ENCODE measurements around the gene MAP3K1. TPM values are rescaled to one million over a fixed set of nuclear protein-coding genes. Genes with fewer than 3 reads are reported as not detected.

MAP3K1 gene
- total RNA-seq, 1 experiment from 2014 or later = 6.8 TPM

GRCh38 chr5:56838409-56839039 is 23.2 kb downstream of the MAP3K1 start:
- peak; percentile 85 for DNase-seq (ENCODE audit: low spot score)
- in situ Hi-C loops (cut with HindIII; ENCODE audit: low sequenced_read_pairs) = no loop called here

DNA sequence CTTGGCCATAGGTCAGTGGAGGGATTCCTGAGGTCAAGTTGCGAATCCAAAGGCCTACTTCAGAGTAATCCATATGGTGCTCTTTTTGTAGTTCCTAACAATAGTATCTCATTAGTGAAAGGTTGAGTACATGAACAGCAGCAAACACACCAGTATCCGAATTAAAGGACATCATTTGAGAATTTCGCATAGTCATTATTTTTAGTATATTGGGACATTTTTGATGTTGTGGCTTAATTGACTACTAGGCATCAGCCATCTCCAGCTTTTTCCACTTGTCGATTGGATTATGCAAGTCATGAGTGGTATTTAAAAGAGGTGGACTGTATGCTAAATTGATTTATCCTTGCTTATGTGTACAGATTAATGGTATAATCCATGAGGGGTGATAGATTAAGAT is 23.7 kb downstream of the MAP3K1 start:
- no peak for DNase-seq (ENCODE audit: low spot score)
- in situ Hi-C loops (cut with HindIII; ENCODE audit: low sequenced_read_pairs) = no loop called here

DNA sequence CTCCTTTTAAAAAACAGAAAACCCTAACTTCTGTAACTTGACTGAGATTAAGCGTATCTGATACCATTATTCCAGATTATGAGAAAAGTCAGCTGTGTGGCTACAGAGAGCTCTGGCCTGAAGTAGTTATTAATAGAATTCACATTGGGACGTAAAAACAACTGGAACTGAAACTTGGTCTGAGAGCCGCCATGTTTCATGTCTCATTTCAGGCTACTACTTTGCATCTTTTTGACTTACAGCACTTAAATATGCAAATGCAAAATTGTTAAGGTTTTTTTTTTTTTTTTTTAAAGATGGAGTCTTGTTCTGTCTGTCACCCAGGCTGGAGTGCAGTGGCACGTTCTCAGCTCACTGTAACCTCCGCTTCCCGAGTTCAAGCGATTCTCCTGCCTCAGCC is 25.2 kb downstream of the MAP3K1 start:
- in situ Hi-C loops (cut with HindIII; ENCODE audit: low sequenced_read_pairs) = no loop called here
- no peak for DNase-seq (ENCODE audit: low spot score)

DNA sequence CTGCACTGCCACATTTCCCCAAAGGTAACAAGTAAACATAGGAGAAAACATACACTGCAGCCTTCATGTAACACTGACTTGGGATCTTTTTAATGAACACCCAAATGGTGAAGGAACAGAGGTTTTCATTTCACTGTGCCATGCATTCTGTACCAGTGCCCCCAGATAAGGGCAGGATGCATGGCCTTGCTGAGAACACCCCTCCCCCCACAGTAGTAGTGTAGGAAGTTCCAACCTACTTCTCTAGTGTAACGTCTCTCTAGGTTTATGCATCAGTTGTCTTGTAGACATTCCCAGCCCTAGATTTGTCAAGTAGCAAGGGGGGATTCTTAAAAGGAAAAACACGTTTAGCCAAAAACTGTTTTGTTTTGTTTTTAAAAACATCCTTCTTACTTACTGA is 29.9 kb downstream of the MAP3K1 start:
- in situ Hi-C loops (cut with HindIII; ENCODE audit: low sequenced_read_pairs) = no loop called here

DNA sequence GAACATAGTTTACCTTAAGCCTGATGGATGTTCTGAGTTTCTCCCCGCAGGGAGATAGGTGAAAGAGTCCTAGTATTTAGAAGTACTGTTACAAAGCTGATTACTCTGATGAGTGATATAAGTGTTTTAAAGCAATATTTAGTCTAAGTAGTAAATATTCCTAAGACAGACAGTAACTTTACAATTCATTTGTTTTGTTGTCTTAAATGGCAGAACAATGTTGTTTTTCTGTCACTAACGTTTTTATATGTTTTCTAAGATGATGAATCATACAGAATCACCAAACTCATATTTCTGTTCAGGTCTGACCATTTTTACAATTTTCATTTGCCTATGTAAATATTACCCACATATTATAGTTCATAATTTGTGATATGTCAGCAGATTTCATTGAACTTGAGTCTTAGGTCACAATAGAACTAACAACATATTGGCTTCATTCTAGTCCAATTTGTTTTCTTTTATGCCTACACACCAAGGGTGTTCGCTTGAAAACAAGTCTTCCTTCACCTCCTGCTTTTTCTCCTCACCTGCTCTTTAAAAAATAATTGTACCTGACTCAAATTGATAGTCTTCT is 30.6 kb downstream of the MAP3K1 start:
- in situ Hi-C loops (cut with HindIII; ENCODE audit: low sequenced_read_pairs) = no loop called here
- DNase-seq (ENCODE audit: low spot score) = no peak

More for the DNA sequence above, 29.9 kb downstream of the MAP3K1 start:
- no peak for DNase-seq (ENCODE audit: low spot score)

DNA sequence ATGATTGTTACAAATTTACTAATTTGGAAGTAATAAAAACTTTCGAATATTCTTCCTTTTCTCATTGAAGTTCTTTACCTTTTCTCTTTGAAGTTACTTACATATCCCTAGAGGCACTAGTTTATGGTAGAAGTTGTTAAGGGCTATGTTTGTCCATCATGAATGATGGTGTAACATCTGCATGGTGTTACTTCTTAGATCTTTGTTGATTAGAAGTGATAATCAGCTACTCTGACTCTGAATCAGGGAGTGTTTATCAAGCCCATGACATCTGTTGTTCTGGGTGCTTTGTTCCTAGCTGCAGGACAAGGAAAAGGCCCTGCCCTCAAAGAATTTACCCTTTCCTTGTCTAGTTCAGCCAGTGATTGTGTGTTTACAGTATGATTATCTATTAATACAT is 32.9 kb downstream of the MAP3K1 start:
- DNase-seq (ENCODE audit: low spot score) = no peak
- in situ Hi-C loops (cut with HindIII; ENCODE audit: low sequenced_read_pairs) = no loop called here

GRCh38 chr5:56849671-56850070 is 34.3 kb downstream of the MAP3K1 start:
- in situ Hi-C loops (cut with HindIII; ENCODE audit: low sequenced_read_pairs) = no loop called here
- no peak for DNase-seq (ENCODE audit: low spot score)

- in situ Hi-C loops (cut with HindIII; ENCODE audit: low sequenced_read_pairs) = no loop called here
- no peak for DNase-seq (ENCODE audit: low spot score)
These were observed 35.1 kb downstream of the MAP3K1 start for GRCh38 chr5:56850423-56850822.

DNA sequence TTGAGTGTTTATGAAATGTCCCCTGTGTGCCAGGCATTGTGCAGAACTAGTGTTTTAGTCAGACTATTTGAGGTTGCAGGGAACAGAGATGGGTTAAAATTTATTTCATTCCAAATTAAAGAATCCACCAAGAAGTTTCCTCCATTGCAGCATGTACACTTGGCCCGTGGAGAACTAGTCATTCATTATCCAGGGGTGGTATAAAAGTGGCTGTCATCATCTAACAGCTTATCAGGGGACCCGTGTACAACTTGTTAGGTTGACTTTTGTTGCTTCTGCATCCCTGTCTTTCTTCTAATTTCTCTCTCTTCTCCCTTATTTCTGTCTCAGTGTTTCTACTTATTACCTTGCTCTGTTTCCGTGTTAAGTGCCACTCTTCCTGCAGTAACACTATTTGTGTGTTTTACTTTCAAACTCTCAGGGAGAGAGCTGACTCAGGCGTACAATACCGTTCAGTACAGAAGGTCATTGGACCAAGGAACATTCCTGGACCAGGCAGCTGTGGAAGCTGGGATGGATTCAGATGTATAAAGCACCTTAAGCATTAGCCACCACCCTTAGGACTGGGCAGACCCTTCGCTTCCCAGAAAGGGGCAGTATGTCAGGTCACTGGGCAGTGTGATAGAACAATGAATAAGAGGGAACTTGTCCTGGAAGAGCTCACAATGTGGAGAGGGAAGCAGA is 36.1 kb downstream of the MAP3K1 start:
- no peak for DNase-seq (ENCODE audit: low spot score)
- in situ Hi-C loops (cut with HindIII; ENCODE audit: low sequenced_read_pairs) = no loop called here

DNA sequence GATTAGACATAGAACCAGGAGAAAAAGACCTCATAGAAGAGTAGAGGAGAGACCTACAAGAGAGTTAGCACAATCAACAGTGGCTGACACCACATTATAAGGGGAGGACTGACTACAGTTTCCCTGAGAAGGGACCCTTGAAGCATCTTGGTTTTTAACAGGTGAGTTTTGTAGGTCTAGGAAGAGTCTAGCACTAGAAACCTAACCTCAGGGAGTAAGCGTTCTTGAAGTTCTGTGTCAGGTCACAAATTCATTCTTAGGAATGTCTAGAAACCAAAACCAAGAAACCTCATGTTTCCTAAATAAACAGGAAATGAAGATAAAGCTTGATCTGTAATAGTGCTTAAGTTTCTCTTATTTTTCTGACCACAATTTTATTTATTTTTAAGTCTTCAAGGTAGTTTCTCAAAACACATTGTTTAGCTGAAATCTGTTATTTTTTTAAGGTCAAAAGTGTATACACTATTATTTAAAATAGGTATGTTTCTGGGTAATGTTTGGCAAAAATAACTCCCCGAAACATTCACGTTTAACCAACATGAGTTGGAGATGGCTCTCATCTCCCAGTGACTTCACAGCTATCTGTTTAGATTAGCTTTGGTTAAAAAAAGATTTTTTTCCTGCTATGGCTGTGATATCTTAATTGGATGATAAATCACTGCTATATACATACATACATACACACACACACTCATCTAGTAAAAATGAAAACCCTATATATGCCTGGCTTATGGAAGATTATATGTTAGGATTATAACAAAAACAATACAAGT is 37.1 kb downstream of the MAP3K1 start:
- DNase-seq (ENCODE audit: low spot score) = no peak
- in situ Hi-C loops (cut with HindIII; ENCODE audit: low sequenced_read_pairs) = no loop called here

DNA sequence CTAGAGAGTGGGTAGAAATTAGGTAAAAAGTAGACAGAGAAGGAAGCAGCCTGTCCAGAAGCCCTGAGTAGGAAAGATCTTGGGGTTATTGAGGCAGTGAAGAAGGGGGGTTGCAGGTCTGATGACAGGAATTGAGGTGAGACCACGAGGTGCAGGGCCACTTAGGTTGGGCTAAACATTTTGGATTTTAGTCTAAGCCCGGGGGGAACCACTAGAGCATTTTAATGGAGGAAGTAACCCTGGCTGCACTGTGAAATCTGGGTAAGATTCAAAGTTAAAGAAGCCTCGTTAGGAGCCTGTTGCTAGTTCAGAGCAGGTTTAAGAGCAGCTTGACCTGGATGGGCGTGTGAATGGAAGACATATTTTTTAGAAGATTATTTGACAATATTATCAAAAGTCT is 38.3 kb downstream of the MAP3K1 start:
- in situ Hi-C loops (cut with HindIII; ENCODE audit: low sequenced_read_pairs) = no loop called here
- DNase-seq (ENCODE audit: low spot score) = no peak

DNA sequence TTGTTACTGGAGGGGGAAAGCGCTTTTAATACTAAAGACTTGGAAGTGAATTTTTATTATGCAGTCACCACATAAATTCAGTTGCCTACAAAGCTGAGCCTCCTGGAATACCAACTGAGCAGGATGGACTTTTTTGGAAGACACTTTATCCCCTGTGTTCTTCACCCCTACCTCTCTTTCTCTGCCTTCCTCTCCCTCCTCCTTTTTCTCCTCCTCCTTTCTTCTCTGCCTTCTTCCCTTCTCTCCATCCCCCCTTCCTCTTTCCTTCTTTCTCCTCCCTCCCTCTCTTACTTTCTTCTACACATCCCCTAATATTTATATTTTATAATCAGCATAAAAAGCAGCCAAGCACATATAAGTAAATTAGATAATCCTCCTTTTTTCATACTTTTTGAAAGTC is 39.6 kb downstream of the MAP3K1 start:
- in situ Hi-C loops (cut with HindIII; ENCODE audit: low sequenced_read_pairs) = no loop called here
- DNase-seq (ENCODE audit: low spot score) = no peak

- DNase-seq (ENCODE audit: low spot score) = peak; percentile 14
- in situ Hi-C loops (cut with HindIII; ENCODE audit: low sequenced_read_pairs) = no loop called here
These were observed 41.3 kb downstream of the MAP3K1 start for GRCh38 chr5:56856541-56857178.

DNA sequence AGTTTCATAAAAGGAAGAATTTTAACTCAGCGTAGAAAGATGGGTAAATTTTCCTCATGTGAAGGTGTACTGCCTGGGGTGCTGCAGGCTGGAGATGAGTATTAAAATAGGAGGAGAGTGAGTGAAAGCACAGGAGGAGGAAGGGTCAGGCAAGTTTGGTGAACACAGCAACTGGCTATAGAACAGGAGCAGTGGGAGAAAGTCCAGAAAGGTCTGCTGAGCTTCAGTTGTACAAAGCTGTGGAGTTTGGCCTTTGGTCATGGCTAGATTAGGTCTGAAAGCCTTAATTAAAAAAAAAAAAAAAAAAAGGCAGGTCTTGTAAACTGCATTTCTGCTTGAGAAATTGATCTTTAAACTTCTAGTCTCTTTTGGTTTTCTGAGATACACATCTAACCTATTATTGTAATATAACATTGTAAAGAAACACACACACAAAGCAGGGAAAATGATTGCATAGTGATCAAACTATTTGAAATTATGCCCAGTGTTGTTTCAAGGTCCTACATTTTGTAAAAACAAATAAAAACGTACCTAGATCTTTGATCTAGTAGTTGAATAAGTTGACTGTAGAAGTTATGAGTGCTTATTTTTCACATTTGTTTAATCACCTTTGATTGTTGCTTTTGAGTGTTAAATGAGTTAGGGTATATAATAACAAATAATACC is 43.6 kb downstream of the MAP3K1 start:
- DNase-seq (ENCODE audit: low spot score) = no peak
- in situ Hi-C loops (cut with HindIII; ENCODE audit: low sequenced_read_pairs) = no loop called here

DNA sequence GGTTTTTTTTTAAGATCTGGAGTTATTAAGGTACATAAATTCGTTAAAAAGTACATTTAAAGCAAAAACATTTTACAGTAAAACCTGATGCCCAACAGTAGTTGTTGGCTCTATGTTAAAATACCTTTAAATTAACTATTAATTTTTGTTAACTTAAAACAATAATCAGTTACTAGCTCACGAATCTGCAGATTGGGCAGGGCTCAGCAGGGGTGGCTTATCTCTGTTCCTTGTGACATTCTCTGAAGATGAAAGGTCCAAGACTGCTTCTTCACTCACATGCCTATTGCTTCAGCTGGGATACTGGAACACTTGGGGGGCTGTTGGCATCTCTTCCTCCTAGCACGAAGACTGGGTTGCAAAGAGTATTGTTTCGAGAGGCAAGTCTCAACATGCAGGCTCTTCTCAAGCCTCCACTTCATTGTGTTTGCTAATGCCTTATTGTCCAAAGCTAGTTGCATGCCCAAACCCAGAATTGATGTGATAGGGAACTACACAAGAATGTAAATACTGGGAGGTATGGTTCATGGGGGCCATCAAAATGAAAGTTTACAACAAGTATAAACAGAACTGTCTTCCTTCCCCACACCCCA is 46.6 kb downstream of the MAP3K1 start:
- in situ Hi-C loops (cut with HindIII; ENCODE audit: low sequenced_read_pairs) = no loop called here
- DNase-seq (ENCODE audit: low spot score) = no peak

DNA sequence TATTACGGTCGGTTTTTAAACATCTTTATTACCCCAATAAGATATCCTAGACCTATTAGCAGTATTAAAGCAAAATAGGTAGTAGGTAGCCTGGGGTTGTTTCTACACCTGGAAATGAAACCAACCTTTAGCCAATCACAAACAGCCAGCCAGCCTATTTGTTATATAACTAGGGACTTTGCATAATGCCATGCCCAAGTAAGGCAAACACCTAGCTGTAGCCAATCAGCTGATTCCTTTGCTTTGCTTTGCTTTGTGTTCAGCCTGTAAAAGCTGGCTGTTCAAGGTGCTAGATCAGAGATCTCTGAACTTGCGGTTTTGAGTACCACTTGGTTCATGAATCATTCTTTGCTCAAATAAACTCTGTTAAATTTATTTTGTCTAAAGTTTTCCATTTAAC is 47.6 kb downstream of the MAP3K1 start:
- in situ Hi-C loops (cut with HindIII; ENCODE audit: low sequenced_read_pairs) = no loop called here
- no peak for DNase-seq (ENCODE audit: low spot score)

DNA sequence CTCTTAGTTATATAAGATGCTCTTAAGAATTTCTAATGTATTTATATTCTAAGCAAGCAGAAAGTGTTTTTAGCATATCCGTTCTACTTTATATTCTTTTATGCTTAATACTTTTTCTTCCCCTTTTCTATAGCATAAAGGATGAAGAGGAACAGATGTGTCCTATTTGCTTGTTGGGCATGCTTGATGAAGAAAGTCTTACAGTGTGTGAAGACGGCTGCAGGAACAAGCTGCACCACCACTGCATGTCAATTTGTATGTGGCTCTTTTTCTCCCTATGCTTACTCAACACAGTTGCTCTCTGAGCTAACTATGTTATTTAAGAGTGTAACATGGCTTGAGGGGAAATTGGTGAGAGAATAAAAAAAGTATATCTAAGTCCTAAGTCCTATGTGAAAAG is 56.4 kb downstream of the MAP3K1 start:
- no peak for DNase-seq (ENCODE audit: low spot score)
- in situ Hi-C loops (cut with HindIII; ENCODE audit: low sequenced_read_pairs) = no loop called here

- in situ Hi-C loops (cut with HindIII; ENCODE audit: low sequenced_read_pairs) = no loop called here
- DNase-seq (ENCODE audit: low spot score) = no peak
These were observed 57.7 kb downstream of the MAP3K1 start for GRCh38 chr5:56873056-56873455.

DNA sequence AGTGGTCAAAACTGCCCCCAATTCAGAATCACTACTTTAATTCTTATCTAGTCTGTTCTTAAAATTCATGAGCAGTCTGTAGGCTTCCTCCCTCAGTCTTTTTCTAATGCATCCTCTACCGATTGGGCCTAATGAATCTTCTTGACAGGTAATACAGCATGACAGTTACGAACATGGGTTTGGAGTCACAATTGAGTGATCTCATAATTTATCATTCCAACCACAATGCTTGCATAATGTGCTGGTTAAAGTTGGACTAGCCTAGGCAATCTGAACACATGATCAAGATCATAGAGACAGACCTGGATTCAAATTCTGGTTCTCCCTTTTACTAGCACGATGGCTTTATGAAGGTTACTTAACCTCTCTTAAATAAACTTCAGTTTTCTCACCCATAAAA is 61.0 kb downstream of the MAP3K1 start:
- no peak for DNase-seq (ENCODE audit: low spot score)
- in situ Hi-C loops (cut with HindIII; ENCODE audit: low sequenced_read_pairs) = no loop called here

All from G401 (cell line).